Activated naive CD8-positive, alpha-beta T cell treated with anti-CD3 and anti-CD28 coated beads, Interleukin-2, amount 50 U/mL, for 16 hours (primary cell): ENCODE data around the gene SCYL1.

Experiments used
- DNase-seq: peaks from one replicate; pipeline ENCODE4 v3.0.0-alpha.2; 2020; ENCODE audit warnings: low read depth, low spot score

Gene SCYL1

GRCh38 chr11:65524741-65525545, at the start of gene SCYL1:
Gene SCYL1 (plus strand): TSS chr11:65525083. CDS start chr11:65525154, 71 bp downstream.
- peak; percentile 57 for DNase-seq

- no peak for DNase-seq
These were observed 48.2 kb upstream of the SCYL1 start for GRCh38 chr11:65476632-65477148.

- peak; percentile 80 for DNase-seq
These were observed 47.5 kb upstream of the SCYL1 start for GRCh38 chr11:65477149-65477965.

- DNase-seq: no peak
These were observed 46.3 kb upstream of the SCYL1 start for GRCh38 chr11:65478388-65479183.

GRCh38 chr11:65479184-65480145, 45.4 kb upstream of the SCYL1 start:
- DNase-seq: no peak

- no peak for DNase-seq
These were observed 42.5 kb upstream of the SCYL1 start for GRCh38 chr11:65482306-65482850.

GRCh38 chr11:65485920-65486219, 39.0 kb upstream of the SCYL1 start:
- DNase-seq: no peak

- DNase-seq: no peak
These were observed 38.1 kb upstream of the SCYL1 start for GRCh38 chr11:65486570-65487466.

GRCh38 chr11:65487467-65488272, 37.2 kb upstream of the SCYL1 start:
- DNase-seq: no peak

GRCh38 chr11:65488273-65489034, 36.4 kb upstream of the SCYL1 start:
- no peak for DNase-seq

GRCh38 chr11:65489035-65489705, 35.7 kb upstream of the SCYL1 start:
- DNase-seq: no peak

- DNase-seq: no peak
These were observed 35.1 kb upstream of the SCYL1 start for GRCh38 chr11:65489706-65490320.

GRCh38 chr11:65491163-65491465, 33.8 kb upstream of the SCYL1 start:
- DNase-seq: no peak

- DNase-seq: no peak
These were observed 33.1 kb upstream of the SCYL1 start for GRCh38 chr11:65491614-65492386.

GRCh38 chr11:65492387-65492636, 32.6 kb upstream of the SCYL1 start:
- no peak for DNase-seq

GRCh38 chr11:65492637-65493366, 32.1 kb upstream of the SCYL1 start:
- no peak for DNase-seq
